K562 treated with DMSO at 1 percent for 12 hours (cell line): Measurements from ENCODE around the gene OIP5. TPM values are rescaled to one million over a fixed set of nuclear protein-coding genes. Genes with fewer than 3 reads are reported as not detected.

Source experiments
- total RNA-seq: library from RNA; unstranded; fragments of 300-600 nt; gene quantifications from 2 replicates; pipeline ENCODE4 v1.2.3, GENCODE V29; 2022; ENCODE audit not compliant: insufficient read depth

The OIP5 gene
- total RNA-seq: 71.3 and 86.3 TPM in 2 replicates

DNA sequence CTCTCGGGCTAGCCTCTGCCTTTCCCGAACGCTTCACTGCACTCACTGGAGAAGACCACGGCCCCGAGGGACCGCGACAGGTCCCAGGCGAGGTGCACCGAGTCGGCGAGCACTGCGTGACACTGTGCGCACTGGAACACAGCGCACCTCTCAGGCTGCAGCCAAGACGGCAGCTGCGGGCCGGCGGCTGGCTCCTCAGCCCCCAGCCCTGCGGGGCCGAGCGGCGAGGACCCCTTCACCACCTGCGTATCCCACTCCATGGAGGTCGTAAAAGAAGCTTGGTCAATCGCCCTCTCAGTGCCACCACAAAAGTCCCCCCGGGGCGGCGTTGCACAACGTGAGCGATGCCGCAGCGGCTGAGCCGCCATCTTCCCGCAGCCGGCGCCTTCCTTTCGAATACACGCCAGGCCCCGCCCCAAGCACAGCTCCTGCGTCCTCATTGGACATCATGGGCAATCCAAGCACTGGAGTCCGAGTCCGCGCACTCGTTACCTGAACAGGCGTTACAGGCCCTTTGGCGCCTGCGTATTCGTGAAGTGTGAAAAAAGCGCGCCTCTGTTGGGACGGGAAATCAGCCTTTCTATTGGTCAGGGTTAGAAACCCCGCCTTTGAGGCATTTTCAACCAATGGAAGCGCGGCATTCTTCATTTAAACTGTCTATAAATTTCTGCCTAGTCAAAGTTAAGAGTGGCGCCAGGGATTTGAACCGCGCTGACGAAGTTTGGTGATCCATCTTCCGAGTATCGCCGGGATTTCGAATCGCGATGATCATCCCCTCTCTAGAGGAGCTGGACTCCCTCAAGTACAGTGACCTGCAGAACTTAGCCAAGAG, at the start of gene OIP5, which contains the start of gene NUSAP1:
OIP5 (minus strand) TSS at position 398 of the 832 bp plus-strand sequence; CDS start at position 368, 30 bp downstream.
NUSAP1 (plus strand) TSS at position 688 of the 832 bp plus-strand sequence; CDS start at position 765, 77 bp downstream.

Other genes starting within 250 kb of the OIP5 start
- 3.8 and 11.0 TPM in 2 replicates for gene INO80, start 216.3 kb downstream of the OIP5 start, total RNA-seq
- gene EXD1, start 101.8 kb downstream of the OIP5 start, total RNA-seq: not detected in 2 replicates
- gene CHP1, start 101.3 kb downstream of the OIP5 start, total RNA-seq: 33.2 and 77.7 TPM in 2 replicates
- gene NUSAP1, start 290 bp upstream of the OIP5 start, total RNA-seq: 63.4 and 166 TPM in 2 replicates
- 17.9 and 26.6 TPM in 2 replicates for gene NDUFAF1, start 69.9 kb upstream of the OIP5 start, total RNA-seq
- 18.4 and 32.6 TPM in 2 replicates for gene RTF1, start 84.5 kb upstream of the OIP5 start, total RNA-seq
- gene ITPKA, start 161.3 kb upstream of the OIP5 start, total RNA-seq: 70.1 and 89.4 TPM in 2 replicates
- gene LTK, start 181.2 kb upstream of the OIP5 start, total RNA-seq: 10.8 and 16.6 TPM in 2 replicates
- gene RPAP1, start 211.7 kb upstream of the OIP5 start, total RNA-seq: 21.7 and 40.3 TPM in 2 replicates
- 19.1 and 22.3 TPM in 2 replicates for gene TYRO3, start 226.6 kb upstream of the OIP5 start, total RNA-seq